T-helper 1 cell (primary cell): ENCODE measurements around the gene GNAS-AS1.

Experiments used
- DNase-seq, 5 donors: peaks; one replicate each; pipeline ENCODE4 v3.0.0-alpha.2; 2012 to 2020

GNAS-AS1 gene

GRCh38 chr20:58855506-58856389, 5.0 kb upstream of the GNAS-AS1 start:
- DNase-seq, result no peak

DNA sequence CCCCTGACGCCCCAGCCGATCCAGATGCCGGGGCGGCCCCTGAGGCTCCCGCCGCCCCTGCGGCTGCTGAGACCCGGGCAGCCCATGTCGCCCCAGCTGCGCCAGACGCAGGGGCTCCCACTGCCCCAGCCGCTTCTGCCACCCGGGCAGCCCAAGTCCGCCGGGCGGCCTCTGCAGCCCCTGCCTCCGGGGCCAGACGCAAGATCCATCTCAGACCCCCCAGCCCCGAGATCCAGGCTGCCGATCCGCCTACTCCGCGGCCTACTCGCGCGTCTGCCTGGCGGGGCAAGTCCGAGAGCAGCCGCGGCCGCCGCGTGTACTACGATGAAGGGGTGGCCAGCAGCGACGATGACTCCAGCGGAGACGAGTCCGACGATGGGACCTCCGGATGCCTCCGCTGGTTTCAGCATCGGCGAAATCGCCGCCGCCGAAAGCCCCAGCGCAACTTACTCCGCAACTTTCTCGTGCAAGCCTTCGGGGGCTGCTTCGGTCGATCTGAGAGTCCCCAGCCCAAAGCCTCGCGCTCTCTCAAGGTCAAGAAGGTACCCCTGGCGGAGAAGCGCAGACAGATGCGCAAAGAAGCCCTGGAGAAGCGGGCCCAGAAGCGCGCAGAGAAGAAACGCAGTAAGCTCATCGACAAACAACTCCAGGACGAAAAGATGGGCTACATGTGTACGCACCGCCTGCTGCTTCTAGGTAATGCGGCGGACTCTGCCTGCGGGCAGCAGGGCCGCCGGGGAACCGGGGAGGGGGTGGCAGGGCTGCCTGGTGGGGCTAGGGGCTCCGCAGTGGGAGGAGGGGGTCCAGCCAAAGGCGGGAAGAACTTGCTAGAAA, 4.2 kb upstream of the GNAS-AS1 start:
- DNase-seq, result no peak

GRCh38 chr20:58853976-58854637, 3.4 kb upstream of the GNAS-AS1 start:
- DNase-seq, result no peak

DNA sequence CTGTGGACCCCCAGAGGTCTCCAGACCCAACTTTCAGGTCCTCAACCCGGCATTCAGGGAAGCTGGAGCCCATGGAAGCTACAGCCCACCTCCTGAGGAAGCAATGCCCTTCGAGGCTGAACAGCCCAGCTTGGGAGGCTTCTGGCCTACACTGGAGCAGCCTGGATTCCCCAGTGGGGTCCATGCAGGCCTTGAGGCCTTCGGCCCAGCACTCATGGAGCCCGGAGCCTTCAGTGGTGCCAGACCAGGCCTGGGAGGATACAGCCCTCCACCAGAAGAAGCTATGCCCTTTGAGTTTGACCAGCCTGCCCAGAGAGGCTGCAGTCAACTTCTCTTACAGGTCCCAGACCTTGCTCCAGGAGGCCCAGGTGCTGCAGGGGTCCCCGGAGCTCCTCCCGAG, 2.8 kb upstream of the GNAS-AS1 start:
- no peak for DNase-seq

DNA sequence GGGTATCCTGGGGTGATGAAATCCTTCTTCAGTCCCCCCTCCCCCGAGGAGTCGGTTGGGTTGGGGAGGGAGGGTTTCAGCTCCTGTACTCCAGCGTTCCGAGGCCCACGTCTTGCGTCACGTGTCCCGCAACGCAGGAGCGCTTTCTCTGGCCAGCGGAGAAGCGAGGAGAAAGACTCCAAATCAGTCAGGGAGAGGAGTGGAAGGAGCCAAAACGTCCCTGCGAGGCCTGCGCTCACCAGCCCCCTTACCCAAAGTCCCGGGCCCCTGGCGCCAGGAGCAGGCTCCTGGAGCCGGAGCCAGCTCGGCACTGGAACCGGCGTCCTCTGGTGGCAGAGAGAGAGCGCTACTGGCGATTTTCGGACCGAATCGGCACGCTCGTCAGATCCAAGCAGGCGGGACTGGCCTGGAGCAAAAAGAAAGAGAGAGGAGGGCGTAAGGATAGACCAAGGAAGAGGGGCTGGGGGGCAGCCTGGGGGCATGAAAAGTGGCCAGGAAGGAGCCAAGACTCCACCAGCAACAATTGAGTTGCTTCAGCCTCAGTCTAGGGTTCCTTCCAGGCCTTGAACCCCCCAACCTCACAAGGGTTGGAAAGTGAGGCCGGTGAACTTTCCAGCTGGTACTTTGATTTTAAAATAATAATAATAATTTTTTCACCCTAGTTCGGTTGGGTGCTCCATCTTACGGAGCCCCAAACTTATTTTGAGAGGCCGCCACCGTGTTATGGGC, 2.0 kb upstream of the GNAS-AS1 start, which contains the start of gene GNAS:
Gene GNAS (plus strand): TSS at position 174 of the 729 bp plus-strand sequence.
- DNase-seq, result peak in 4 of 5 donors; percentile 34 to 53 (median 42)

GRCh38 chr20:58851969-58852458, 1.3 kb upstream of the GNAS-AS1 start:
- DNase-seq, result no peak

DNA sequence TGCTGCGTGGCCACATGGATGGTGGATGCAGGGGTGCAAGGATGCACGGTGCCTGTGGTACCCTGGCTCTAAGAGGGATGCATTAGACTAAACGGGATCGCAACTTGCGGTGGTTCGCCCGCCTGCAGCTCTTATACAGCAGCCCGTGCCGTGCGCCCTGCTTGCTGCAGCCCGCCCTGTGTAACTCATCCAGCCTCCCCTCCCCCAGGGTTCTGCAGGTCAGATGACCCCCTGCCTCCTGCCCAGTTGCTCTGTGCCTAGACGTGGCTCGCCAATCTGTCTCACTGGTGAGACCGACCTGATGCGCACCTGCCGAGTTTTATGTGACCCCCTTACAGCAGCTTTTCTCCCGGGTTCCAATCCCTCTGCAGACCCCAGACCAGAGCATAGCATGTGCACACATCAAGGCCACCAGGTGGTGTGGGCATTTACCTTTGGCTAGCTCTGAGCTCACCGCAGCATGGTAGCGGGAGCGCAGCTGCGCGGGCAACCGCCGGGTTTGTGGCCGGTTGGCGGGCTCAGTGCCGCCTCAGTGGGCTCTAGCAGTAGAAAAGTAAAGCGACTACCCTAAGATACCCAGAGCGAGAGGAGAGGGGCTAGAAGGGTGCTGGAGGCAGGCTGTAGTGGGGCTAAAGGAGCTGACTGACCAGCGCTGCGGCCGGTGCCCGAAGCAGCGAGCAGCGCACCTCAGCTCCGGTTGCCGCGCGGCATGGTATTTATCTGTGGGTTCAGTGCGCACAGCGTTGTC, 693 bp upstream of the GNAS-AS1 start:
- DNase-seq, result no peak

- DNase-seq, result no peak
Measured at GRCh38 chr20:58847463-58847862, 3.2 kb downstream of the GNAS-AS1 start.

DNA sequence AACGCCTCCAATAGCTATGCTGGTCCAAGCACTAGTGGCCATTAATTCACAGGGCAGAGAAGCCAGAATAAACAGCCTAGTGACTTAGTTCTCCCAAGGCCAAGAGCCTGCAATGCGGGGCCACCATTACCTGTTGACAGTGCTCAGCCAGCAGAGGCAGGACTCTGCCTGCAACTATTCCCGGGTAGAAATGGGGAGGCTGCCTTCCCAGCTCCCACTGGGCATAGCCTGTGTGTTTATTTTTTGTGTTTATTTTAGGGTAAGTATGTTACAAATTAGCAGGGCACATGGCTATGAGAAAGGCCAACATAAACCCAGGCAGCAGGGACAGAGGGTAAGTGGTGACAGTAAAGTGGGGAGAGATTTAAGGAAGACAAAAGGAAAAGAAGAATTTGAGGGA, 5.0 kb downstream of the GNAS-AS1 start:
- no peak for DNase-seq

DNA sequence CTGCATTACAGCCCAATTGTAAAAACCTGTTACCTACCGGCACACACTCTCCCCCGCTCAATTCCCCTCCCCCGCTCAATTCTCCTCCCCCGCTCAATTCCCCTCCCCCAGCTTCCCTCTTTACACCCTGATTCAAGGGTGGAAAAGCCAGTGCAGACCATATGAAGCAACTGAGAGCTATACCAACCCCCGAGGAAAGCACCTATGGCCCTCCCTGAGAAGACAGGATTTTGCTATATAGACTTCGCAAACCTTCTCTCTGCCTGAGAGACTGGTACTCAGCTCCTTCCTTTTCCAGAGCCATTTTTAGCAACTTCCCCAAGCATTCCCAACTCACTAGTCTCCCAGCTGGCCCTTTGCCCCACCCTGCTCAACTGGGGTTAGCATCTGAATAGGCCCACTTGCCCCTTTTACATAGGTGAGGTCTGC, 7.6 kb downstream of the GNAS-AS1 start:
- no peak for DNase-seq

DNA sequence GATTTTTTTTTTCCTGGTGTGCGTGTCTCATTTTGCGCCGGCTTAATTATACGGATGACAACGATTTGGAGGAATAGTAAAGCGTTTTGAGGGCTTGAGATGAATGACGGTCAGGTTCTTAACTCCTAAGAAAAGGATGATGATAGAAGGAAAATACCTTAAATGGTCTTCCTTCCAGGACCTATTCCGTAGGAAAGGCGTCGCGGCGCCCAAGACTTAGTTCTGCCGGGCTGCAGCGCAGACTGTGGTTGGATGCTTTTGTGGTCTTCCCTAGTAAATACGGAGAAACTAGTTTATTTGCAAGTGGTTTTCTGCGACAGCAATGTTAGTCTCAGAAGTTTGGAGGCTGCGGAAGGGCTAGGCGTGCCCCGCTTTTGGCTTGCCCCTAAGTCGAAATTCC, 8.4 kb downstream of the GNAS-AS1 start:
- DNase-seq, result no peak

GRCh38 chr20:58841539-58842264, 9.0 kb downstream of the GNAS-AS1 start:
- DNase-seq, result no peak

DNA sequence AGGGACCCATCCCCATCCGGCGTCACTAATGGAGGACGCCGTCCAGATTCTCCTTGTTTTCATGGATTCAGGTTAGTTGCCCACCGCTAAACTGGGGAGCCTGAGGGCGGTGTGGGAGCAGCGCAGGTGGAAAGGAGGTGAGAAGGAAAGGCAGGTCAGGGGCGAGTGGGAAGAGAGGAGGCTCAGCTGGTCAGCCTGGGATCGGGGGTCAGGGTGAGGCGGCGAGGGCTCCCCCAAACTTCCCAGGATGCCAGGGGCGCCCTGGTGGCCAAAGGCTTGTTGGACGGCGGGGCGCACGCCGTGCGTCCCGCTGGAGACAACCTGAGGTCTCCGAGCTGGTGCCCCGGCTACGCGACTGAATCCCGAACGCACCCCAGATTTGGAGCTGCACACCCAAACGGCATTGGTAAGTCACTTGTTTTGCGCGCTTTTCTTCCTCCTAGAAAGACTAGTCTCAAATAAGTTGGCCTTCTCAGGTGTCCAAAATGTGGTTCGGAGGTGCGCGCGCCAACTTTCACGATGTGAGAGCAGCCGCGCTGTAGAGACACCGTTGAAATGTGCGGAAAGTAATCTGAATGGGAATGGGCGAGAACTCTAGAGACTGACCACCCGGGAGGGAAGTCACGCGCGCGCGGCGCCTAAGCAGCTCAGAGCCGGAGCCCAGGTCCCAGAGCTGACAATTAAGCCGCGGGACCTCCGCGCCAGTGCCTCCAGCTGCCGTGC, 9.7 kb downstream of the GNAS-AS1 start:
- DNase-seq, result no peak

DNA sequence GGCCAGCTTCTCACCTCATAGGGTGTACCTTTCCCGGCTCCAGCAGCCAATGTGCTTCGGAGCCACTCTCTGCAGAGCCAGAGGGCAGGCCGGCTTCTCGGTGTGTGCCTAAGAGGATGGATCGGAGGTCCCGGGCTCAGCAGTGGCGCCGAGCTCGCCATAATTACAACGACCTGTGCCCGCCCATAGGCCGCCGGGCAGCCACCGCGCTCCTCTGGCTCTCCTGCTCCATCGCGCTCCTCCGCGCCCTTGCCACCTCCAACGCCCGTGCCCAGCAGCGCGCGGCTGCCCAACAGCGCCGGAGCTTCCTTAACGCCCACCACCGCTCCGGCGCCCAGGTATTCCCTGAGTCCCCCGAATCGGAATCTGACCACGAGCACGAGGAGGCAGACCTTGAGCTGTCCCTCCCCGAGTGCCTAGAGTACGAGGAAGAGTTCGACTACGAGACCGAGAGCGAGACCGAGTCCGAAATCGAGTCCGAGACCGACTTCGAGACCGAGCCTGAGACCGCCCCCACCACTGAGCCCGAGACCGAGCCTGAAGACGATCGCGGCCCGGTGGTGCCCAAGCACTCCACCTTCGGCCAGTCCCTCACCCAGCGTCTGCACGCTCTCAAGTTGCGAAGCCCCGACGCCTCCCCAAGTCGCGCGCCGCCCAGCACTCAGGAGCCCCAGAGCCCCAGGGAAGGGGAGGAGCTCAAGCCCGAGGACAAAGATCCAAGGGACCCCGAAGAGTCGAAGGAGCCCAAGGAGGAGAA, 10.5 kb downstream of the GNAS-AS1 start:
- DNase-seq, result no peak

DNA sequence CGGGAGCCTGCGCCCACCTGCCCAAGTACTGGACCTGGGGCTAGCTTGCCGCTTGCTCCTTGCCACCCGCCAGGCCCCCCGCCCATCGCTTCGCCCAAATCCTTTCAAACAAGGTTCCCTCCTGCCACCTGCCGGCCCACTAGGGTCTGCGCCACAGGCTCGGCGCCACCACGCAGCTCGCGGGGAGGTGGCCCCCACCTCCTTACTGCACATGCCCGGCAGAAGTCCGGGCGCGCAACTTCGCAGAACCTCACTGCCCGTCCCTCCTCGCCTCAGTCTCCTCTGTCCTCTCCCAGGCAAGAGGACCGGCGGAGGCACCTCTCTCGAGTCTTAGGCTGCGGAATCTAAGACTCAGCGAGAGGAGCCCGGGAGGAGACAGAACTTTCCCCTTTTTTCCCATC, 11.2 kb downstream of the GNAS-AS1 start:
- DNase-seq, result peak in 3 of 5 donors; percentile 23 to 29 (median 26)

DNA sequence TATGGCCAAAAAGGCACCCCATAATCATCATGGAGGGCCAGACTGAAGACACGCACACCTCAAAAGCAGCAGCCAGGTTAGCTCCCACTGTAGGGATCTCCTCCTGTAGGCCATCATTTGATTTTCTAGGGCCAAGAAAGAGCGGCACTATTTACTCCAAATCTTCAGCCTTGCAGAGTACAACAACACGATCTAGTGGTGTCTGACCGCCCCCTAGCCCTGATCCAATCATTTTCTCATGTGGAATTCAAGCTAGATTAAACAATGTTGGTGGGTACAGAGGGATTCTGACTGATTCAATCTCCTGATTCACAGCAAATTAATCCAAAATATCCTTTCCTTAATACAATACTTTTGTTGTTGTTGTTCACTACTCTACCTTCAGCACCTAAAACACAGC, 12.5 kb downstream of the GNAS-AS1 start:
- DNase-seq, result no peak

DNA sequence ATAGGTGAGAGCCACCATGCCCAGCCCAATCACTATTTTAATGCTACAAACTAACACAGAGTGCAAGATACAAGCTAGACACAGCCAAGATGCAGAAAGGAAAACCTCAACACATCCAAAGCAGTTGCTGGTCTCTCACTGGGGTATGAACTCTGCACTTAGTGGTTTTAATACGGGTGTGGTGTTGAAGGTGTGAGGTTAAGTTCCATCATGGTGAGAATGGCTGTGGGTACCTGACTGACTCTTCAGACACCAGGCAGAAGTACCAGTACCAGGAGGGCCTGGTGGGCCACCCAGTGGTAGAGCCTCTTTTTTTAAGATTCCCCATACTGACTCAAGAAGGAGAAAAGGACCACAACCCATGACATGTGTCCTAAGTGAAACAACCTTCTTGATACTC, 13.0 kb downstream of the GNAS-AS1 start:
- peak in 1 of 5 donors; percentile 15 for DNase-seq

GRCh38 chr20:58836616-58837204, 14.0 kb downstream of the GNAS-AS1 start:
- no peak for DNase-seq

DNA sequence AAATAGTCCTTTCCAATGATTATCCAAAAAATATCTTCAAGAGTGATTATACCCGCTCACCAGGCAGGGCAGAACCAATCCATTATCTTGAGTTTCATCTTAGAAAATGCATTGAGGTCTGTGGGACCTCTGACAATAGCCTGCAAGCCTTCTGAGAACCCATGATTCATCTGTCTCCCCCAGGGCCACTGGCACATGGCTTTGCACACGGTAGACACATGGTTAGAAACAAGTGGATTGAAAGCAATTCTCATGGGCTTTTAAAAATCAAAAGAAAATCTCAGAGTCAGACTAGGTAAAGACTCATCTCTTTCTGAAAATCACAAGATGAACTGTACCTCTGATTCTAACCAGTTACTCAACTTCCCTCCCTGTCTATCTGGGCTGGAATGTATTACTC, 15.5 kb downstream of the GNAS-AS1 start:
- no peak for DNase-seq
